Type B pancreatic cell (in vitro differentiated cells): ENCODE data around the gene APOC3. TPM values are rescaled to one million over a fixed set of nuclear protein-coding genes. Genes with fewer than 3 reads are reported as not detected.
"Not testable (repeated sequence)": the region's sequence is repeated elsewhere in the genome, so short reads cannot be mapped to it uniquely, and the experiment has no call there.

Source experiments
- DNase-seq: peaks from one replicate; pipeline ENCODE4 v3.0.0; 2021; ENCODE audit warnings: mixed read lengths; ENCODE audit not compliant: unreplicated experiment; ENCODE audit errors: extremely low spot score
- H3K27ac Mint-ChIP-seq: 2 replicates; pipeline ENCODE4 v1.8.0; 2021; ENCODE audit warnings: mild to moderate bottlenecking, mixed read lengths
- H3K27me3 Mint-ChIP-seq: 2 replicates; pipeline ENCODE4 v1.8.0; 2021; ENCODE audit warnings: mixed read lengths
- H3K36me3 Mint-ChIP-seq: 2 replicates; pipeline ENCODE4 v1.8.0; 2021; ENCODE audit warnings: mixed read lengths
- H3K4me1 Mint-ChIP-seq: one replicate; pipeline ENCODE4 v1.8.0; 2021; ENCODE audit warnings: mixed read lengths; ENCODE audit not compliant: unreplicated experiment
- H3K4me3 Mint-ChIP-seq: 2 replicates; pipeline ENCODE4 v1.8.0; 2021; ENCODE audit warnings: mild to moderate bottlenecking, mixed read lengths
- H3K9me3 Mint-ChIP-seq: 2 replicates; pipeline ENCODE4 v1.8.0; 2021; ENCODE audit warnings: mixed read lengths
- CTCF ChIP-seq: fragments of 200-600 bp; sonication (generic); conservative IDR thresholded peaks from 2 replicates; pipeline ENCODE4 v1.5.0; 2021; ENCODE audit warnings: antibody characterized with exemption, mild to moderate bottlenecking
- total RNA-seq: library from RNA; stranded (reverse); gene quantifications from 2 replicates; pipeline ENCODE4 v1.2.1, GENCODE V29; 2021; ENCODE audit warnings: low replicate concordance

The APOC3 gene
- total RNA-seq, 1 donor from 2014 or later, result 21.6 TPM

GRCh38 chr11:116833491-116833815 lies 3.7 kb downstream of the APOC3 start:
- H3K4me1 Mint-ChIP-seq, result peaks cover 6% of the 10 kb centered on the region
- H3K27me3 Mint-ChIP-seq, result peaks cover 6% of the 10 kb centered on the region
- no peaks in the 10 kb centered on the region for H3K9me3 Mint-ChIP-seq
- H3K4me3 Mint-ChIP-seq, result no peak overlapping the region
- no peaks in the 10 kb centered on the region for H3K36me3 Mint-ChIP-seq
- peak overlapping the region; percentile 46 for H3K27ac Mint-ChIP-seq
- TF ChIP-seq CTCF, result no peak
- no peak for DNase-seq

- no peak for DNase-seq
- Mint-ChIP-seq H3K27ac (peak overlapping the region; percentile 31), H3K4me3 (peak overlapping the region; percentile 25), H3K27me3 (peaks cover 6% of the 10 kb centered on the region), H3K36me3 (no peaks in the 10 kb centered on the region), H3K9me3 (no peaks in the 10 kb centered on the region), H3K4me1 (peaks cover 5% of the 10 kb centered on the region)
- TF ChIP-seq CTCF, result no peak
Measured at GRCh38 chr11:116833816-116834534, 4.3 kb downstream of the APOC3 start.

- not testable (repeated sequence) for H3K4me1 Mint-ChIP-seq, H3K36me3 Mint-ChIP-seq, H3K27me3 Mint-ChIP-seq, DNase-seq, H3K9me3 Mint-ChIP-seq
- Mint-ChIP-seq H3K27ac (peak overlapping the region; percentile 38), H3K4me3 (peak overlapping the region; percentile 74)
Measured at GRCh38 chr11:116834535-116835041, 4.9 kb downstream of the APOC3 start.

GRCh38 chr11:116835042-116835772 lies 5.5 kb downstream of the APOC3 start:
- no peak for TF ChIP-seq CTCF
- Mint-ChIP-seq H3K27me3 (peaks cover 6% of the 10 kb centered on the region), H3K4me1 (peaks cover 13% of the 10 kb centered on the region), H3K27ac (peak overlapping the region; percentile 38), H3K4me3 (peak overlapping the region; percentile 74), H3K36me3 (no peaks in the 10 kb centered on the region), H3K9me3 (no peaks in the 10 kb centered on the region)
- no peak for DNase-seq

GRCh38 chr11:116835791-116836631 lies 6.3 kb downstream of the APOC3 start:
- Mint-ChIP-seq H3K36me3 (no peaks in the 10 kb centered on the region), H3K4me3 (peak overlapping the region; percentile 68), H3K27ac (peak overlapping the region; percentile 34), H3K4me1 (peaks cover 13% of the 10 kb centered on the region), H3K9me3 (no peaks in the 10 kb centered on the region), H3K27me3 (peaks cover 6% of the 10 kb centered on the region)
- peak; percentile 87 for DNase-seq
- TF ChIP-seq CTCF, result peak; percentile 70
